Stimulated activated naive CD8-positive, alpha-beta T cell treated with anti-CD3 and anti-CD28 coated beads, Interleukin-15, Interleukin-2, amounts not matched to agents 100 ng/mL and 50 ng/mL, for 24 hours (primary cell): ENCODE results near the gene CPT1B.

ENCODE experiments used
- H3K27ac Mint-ChIP-seq: one replicate; pipeline ENCODE4 v1.8.0; 2021; ENCODE audit warnings: mild to moderate bottlenecking, mixed read lengths
- H3K27me3 Mint-ChIP-seq: one replicate; pipeline ENCODE4 v1.8.0; 2021; ENCODE audit warnings: mixed read lengths
- H3K36me3 Mint-ChIP-seq: one replicate; pipeline ENCODE4 v1.8.0; 2021; ENCODE audit warnings: low read depth, mixed read lengths
- H3K4me1 Mint-ChIP-seq: one replicate; pipeline ENCODE4 v1.8.0; 2021; ENCODE audit warnings: low read depth, mixed read lengths
- H3K4me3 Mint-ChIP-seq: one replicate; pipeline ENCODE4 v1.8.0; 2021; ENCODE audit warnings: mild to moderate bottlenecking, mixed read lengths
- H3K9me3 Mint-ChIP-seq: one replicate; pipeline ENCODE4 v1.8.0; 2021; ENCODE audit warnings: mixed read lengths

Gene CPT1B

DNA sequence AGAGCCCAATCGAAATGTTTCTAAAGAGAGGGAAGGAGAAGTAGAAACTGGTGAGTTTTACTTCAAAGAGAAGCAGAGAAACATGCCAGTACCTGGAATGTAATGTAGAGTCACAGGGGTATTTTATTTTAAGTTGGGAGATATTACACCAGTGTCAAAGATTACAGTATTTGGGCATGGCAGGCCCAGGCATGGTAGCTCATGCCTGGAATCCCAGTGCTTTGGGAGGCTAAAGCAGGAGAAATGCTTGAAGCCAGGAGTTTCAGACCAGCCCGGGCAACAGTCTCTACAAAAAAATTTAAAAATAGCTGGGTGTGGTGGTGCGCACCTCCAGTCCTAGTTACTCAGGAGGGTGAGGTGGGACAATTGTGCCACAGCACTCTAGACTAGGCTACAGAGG is 18.2 kb downstream of the CPT1B start:
- Mint-ChIP-seq H3K4me3 (no peak overlapping the region), H3K36me3 (no peaks in the 10 kb centered on the region), H3K4me1 (peaks cover 18% of the 10 kb centered on the region), H3K27me3 (no peaks in the 10 kb centered on the region), H3K27ac (no peak overlapping the region), H3K9me3 (no peaks in the 10 kb centered on the region)

DNA sequence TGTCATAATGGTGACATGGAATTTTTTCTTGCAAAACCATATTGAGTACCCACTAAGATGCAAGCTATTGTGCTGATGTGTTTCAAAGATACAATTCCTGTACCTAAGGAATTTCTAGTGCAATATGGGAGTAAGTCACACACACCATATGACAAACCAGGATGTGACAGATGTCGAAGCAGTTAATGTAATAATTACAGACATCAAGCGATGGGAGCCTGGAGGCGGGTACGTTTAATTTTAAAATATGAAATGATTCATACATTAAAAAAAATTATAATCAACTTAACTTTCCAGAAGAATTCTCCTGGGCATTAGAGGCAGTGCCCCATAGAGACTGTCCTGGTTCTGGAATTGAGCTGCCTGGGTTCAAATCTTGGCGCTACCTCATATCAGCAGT is 21.5 kb downstream of the CPT1B start:
- Mint-ChIP-seq H3K4me3 (no peak overlapping the region), H3K4me1 (peaks cover 7% of the 10 kb centered on the region), H3K36me3 (no peaks in the 10 kb centered on the region), H3K27me3 (no peaks in the 10 kb centered on the region), H3K9me3 (no peaks in the 10 kb centered on the region), H3K27ac (no peak overlapping the region)

DNA sequence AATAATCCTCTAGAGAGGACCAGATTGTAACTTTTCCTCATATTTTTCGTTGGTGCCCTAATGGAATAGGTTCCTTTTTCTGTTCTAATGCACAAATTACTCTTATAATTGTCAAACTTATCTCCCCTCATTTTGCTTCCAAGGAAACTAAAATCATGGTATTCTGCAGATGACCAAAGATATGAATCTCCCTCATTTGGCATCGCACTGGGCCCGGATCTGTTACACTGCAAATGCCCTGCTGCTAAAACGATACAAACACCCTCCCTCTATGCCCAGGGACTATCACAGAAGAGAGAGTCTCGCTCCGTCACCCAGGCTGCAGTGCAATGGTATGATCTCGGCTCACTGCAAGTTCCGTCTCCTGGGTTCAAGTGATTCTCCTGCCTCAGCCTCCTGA is 24.9 kb downstream of the CPT1B start:
- H3K4me3 Mint-ChIP-seq: no peak overlapping the region

DNA sequence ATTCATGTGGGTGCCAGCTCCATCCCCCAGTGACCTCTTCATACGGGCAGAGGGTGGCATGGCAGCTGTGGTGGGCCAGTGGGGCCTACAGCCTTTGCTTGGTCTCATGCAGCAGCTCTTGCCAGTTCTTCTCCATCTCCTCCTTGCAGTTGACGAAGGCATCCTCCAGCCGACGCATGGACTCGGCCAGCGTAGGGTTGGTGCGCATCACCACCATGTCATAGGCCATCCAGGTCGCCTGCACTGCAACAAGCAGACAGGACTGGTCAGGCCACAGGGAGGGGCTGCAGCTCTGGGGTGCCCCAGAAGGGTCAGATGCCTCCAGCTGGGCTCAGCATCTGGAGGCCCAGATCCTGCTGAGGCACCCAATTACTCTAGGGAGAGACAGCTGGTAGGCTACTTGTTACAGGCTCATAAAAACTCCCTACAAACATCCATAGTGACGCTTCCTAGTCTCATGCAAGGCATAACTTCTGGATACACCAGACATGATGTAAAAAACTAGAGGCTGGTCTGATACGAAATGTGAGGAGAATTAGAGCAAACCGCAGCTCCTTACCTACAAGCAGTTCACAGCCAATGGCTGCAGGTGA is 27.0 kb downstream of the CPT1B start:
- no peaks in the 10 kb centered on the region for H3K36me3 Mint-ChIP-seq
- H3K4me3 Mint-ChIP-seq: no peak overlapping the region
- no peak overlapping the region for H3K27ac Mint-ChIP-seq
- peaks cover 15% of the 10 kb centered on the region for H3K4me1 Mint-ChIP-seq
- no peaks in the 10 kb centered on the region for H3K9me3 Mint-ChIP-seq
- H3K27me3 Mint-ChIP-seq: no peaks in the 10 kb centered on the region

More for the DNA sequence above, 24.9 kb downstream of the CPT1B start:
- Mint-ChIP-seq H3K36me3 (no peaks in the 10 kb centered on the region), H3K27me3 (no peaks in the 10 kb centered on the region), H3K9me3 (no peaks in the 10 kb centered on the region), H3K4me1 (peaks cover 11% of the 10 kb centered on the region), H3K27ac (no peak overlapping the region)

GRCh38 chr22:50550395-50550794 is 27.8 kb downstream of the CPT1B start:
- Mint-ChIP-seq H3K27me3 (no peaks in the 10 kb centered on the region), H3K4me3 (peak overlapping the region; percentile 58), H3K27ac (peak overlapping the region; percentile 77), H3K36me3 (no peaks in the 10 kb centered on the region), H3K4me1 (peaks cover 22% of the 10 kb centered on the region), H3K9me3 (no peaks in the 10 kb centered on the region)

GRCh38 chr22:50548921-50549790 is 29.1 kb downstream of the CPT1B start:
- Mint-ChIP-seq H3K36me3 (no peaks in the 10 kb centered on the region), H3K4me1 (peaks cover 35% of the 10 kb centered on the region), H3K9me3 (no peaks in the 10 kb centered on the region), H3K4me3 (peak overlapping the region; percentile 82), H3K27me3 (no peaks in the 10 kb centered on the region), H3K27ac (peak overlapping the region; percentile 86)

- Mint-ChIP-seq H3K27me3 (no peaks in the 10 kb centered on the region), H3K36me3 (no peaks in the 10 kb centered on the region), H3K27ac (peak overlapping the region; percentile 83), H3K4me3 (peak overlapping the region; percentile 73), H3K4me1 (peaks cover 38% of the 10 kb centered on the region), H3K9me3 (no peaks in the 10 kb centered on the region)
Measured at GRCh38 chr22:50548040-50548920, 29.9 kb downstream of the CPT1B start.

GRCh38 chr22:50547263-50547985 is 30.8 kb downstream of the CPT1B start:
- Mint-ChIP-seq H3K27ac (no peak overlapping the region), H3K9me3 (no peaks in the 10 kb centered on the region), H3K4me1 (peaks cover 42% of the 10 kb centered on the region), H3K36me3 (peaks cover 3% of the 10 kb centered on the region), H3K4me3 (no peak overlapping the region), H3K27me3 (no peaks in the 10 kb centered on the region)

DNA sequence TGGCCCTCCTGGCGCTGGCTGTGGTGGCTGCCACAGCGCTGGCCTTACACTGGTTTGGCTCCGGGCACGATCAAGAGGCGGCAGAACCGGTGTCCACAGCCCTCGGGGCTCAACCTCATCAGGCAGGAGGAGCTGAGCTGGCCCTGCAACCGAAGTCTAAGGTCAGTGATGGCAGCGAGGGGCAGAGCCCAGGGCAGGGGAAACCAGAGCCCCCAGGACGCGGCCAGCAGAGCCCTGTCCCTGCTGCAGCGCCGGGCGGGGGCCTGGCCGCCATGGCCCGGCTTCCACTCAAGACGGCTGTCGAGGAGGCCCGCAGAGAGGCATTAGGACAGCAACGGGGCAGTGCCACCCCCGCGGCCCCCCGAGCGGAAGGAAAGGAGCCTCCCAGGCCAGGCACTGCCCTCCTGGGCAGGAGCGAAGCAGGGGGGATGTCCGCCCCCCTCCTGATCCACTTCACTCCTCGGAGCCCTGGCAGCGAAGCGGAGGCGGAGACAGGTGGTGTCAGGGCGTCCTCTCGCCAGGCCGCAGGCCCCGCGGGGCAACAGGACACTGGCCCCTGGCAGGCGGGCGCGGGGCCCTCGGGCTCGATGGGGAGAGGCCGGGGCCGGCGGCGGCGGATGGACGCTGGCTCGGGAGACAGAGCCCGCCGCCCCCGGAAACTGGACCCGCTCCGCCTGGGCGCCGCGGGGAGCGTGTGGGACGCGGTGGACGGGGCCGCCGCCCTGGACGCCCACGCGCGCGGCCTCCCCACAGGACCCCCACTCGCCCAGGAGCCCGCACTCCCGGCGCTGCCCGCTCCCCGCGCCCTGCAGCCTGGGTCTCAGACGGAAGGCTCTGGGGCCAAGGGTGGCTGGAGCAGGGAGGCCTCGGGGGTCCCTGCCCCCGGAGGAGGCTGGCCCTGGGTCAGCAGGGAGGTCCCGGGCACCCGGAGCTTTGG is 31.6 kb downstream of the CPT1B start:
- H3K27me3 Mint-ChIP-seq: no peaks in the 10 kb centered on the region
- no peaks in the 10 kb centered on the region for H3K9me3 Mint-ChIP-seq
- no peak overlapping the region for H3K4me3 Mint-ChIP-seq
- H3K4me1 Mint-ChIP-seq: peaks cover 50% of the 10 kb centered on the region
- H3K27ac Mint-ChIP-seq: no peak overlapping the region
- H3K36me3 Mint-ChIP-seq: peaks cover 8% of the 10 kb centered on the region

- H3K4me1 Mint-ChIP-seq: peaks cover 59% of the 10 kb centered on the region
- peak within 1 kb of the TSS; percentile 46 for H3K27ac Mint-ChIP-seq
- peaks cover 8% of the 10 kb centered on the region for H3K36me3 Mint-ChIP-seq
- peak within 1 kb of the TSS; percentile 44 for H3K4me3 Mint-ChIP-seq
- no peaks in the 10 kb centered on the region for H3K9me3 Mint-ChIP-seq
- no peaks in the 10 kb centered on the region for H3K27me3 Mint-ChIP-seq
Measured at GRCh38 chr22:50545522-50546325, 32.5 kb downstream of the CPT1B start, which contains the start of gene KLHDC7B. KLHDC7B (plus strand) TSS chr22:50545899; CDS start chr22:50546244, 345 bp downstream.

DNA sequence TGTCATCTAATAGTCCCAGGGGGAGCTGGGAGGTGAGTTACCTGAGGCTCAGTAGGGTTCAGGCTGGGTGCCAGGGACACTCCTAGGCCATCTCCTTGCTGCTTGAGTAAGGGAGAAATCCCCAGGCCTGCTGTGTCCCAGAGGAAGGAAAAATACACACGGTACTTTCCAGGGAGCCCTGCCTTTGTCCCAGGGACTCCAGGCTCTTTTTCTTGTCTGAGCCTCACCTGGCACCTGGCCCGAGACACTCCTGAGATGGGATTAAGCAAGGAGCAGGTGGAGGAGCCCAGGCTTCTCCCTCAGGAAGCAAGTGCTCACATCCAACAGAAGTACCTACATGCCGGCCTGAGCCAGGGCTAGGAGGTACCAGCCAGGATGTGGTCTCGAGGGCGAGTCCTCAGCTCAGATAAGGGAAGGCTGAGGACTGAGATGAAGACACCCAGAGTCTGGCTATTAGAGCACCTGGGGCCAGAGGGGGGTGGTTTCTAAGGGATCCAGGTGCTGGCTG is 33.4 kb downstream of the CPT1B start:
- peaks cover 8% of the 10 kb centered on the region for H3K36me3 Mint-ChIP-seq
- H3K27me3 Mint-ChIP-seq: no peaks in the 10 kb centered on the region
- H3K27ac Mint-ChIP-seq: peak overlapping the region; percentile 46
- no peaks in the 10 kb centered on the region for H3K9me3 Mint-ChIP-seq
- peaks cover 59% of the 10 kb centered on the region for H3K4me1 Mint-ChIP-seq
- peak overlapping the region; percentile 44 for H3K4me3 Mint-ChIP-seq

DNA sequence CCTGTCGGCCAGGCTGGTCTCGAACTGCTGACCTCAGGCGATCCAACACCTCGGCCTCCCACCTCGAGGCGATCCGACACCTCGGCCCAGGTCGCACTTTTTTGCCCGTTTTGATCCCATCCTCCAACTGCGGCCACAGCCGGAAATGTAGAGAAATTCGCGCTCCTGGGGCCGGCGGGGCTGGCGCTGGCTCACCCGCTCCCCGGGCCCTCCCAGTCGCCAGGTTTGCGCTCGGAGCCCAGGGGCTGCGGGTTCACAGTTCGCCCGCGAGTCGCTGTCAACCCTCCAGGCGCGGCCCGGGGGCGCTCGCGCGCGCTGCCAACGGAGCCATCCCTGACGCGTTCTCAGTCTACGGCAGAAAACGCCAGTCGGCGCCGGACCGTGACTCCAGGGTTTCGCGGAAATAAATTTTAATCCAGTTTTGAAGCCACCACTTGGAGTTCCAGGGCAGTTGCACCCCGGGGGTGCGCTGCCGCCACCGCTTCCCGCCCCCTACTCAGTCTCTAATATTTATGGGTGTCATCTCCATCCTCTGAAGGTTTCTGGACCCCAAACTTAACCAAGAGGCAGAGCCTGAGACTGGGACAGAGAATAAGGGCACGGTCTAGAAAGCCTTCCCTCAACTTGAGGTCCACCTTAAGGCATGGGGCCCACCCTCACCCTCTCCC is 34.0 kb downstream of the CPT1B start:
- no peak overlapping the region for H3K27ac Mint-ChIP-seq
- peaks cover 64% of the 10 kb centered on the region for H3K4me1 Mint-ChIP-seq
- H3K4me3 Mint-ChIP-seq: peak overlapping the region; percentile 44
- no peaks in the 10 kb centered on the region for H3K9me3 Mint-ChIP-seq
- H3K27me3 Mint-ChIP-seq: no peaks in the 10 kb centered on the region
- H3K36me3 Mint-ChIP-seq: peaks cover 8% of the 10 kb centered on the region
